Mesendoderm (in vitro differentiated cells): Measurements from ENCODE around the gene EML4.
A peak's percentile ranks its signal among the peaks of the same experiment; 100 is the strongest.

Source experiments
- DNase-seq: peaks from one replicate; pipeline ENCODE4 v3.0.0; 2013
- H2AK5ac ChIP-seq: 2 replicates; pipeline ENCODE4 v1.6.1; 2013; ENCODE audit warnings: low read length, inconsistent platforms
- H2BK120ac ChIP-seq: 2 replicates; pipeline ENCODE4 v1.6.1; 2013; ENCODE audit warnings: low read depth, mild to moderate bottlenecking, low read length, moderate library complexity, mixed read lengths
- H2BK15ac ChIP-seq: replicated peaks from 2 replicates; pipeline ENCODE4 v1.6.1; 2013; ENCODE audit warnings: low read depth, mild to moderate bottlenecking, moderate library complexity
- H2BK5ac ChIP-seq: 2 replicates; pipeline ENCODE4 v1.6.1; 2013; ENCODE audit warnings: low read length, inconsistent platforms
- H3K18ac ChIP-seq: 2 replicates; pipeline ENCODE4 v1.6.1; 2013; ENCODE audit warnings: mild to moderate bottlenecking, low read length, mixed read lengths
- H3K23ac ChIP-seq: one replicate; pipeline ENCODE4 v1.6.1; 2013; ENCODE audit warnings: low read length
- H3K27ac ChIP-seq: 2 replicates; pipeline ENCODE4 v1.5.1; 2013; ENCODE audit warnings: low read depth, mild to moderate bottlenecking, inconsistent platforms, low read length, moderate library complexity
- H3K27me3 ChIP-seq: 2 replicates; pipeline ENCODE4 v1.6.1; 2013; ENCODE audit warnings: low read length, control low read depth, mild to moderate bottlenecking, inconsistent platforms; ENCODE audit not compliant: insufficient read depth, poor library complexity
- H3K36me3 ChIP-seq: 2 replicates; pipeline ENCODE4 v1.6.1; 2013; ENCODE audit warnings: low read length, inconsistent platforms; ENCODE audit not compliant: control insufficient read depth, insufficient read depth
- H3K4ac ChIP-seq: one replicate; pipeline ENCODE4 v1.6.1; 2013; ENCODE audit warnings: low read depth, mild to moderate bottlenecking, low read length, moderate library complexity
- H3K4me1 ChIP-seq: 2 replicates; pipeline ENCODE4 v1.6.1; 2013; ENCODE audit warnings: low read depth, low read length, inconsistent platforms; ENCODE audit not compliant: control insufficient read depth
- H3K4me2 ChIP-seq: 2 replicates; pipeline ENCODE4 v1.6.1; 2013; ENCODE audit warnings: low read length
- H3K4me3 ChIP-seq: 2 replicates; pipeline ENCODE4 v1.5.1; 2013; ENCODE audit warnings: mild to moderate bottlenecking, low read length
- H3K56ac ChIP-seq: one replicate; pipeline ENCODE4 v1.6.1; 2013; ENCODE audit warnings: low read length
- H3K79me1 ChIP-seq: 2 replicates; pipeline ENCODE4 v1.6.1; 2013; ENCODE audit warnings: low read length, inconsistent platforms
- H3K79me2 ChIP-seq: 2 replicates; pipeline ENCODE4 v1.6.1; 2013; ENCODE audit warnings: mild to moderate bottlenecking, low read length; ENCODE audit not compliant: control insufficient read depth, insufficient read depth
- H3K9ac ChIP-seq: 2 replicates; pipeline ENCODE4 v1.6.1; 2013; ENCODE audit warnings: low read length, inconsistent platforms
- H4K5ac ChIP-seq: one replicate; pipeline ENCODE4 v1.6.1; 2013; ENCODE audit warnings: low read length
- H4K8ac ChIP-seq: one replicate; pipeline ENCODE4 v1.6.1; 2013; ENCODE audit warnings: low read depth, mild to moderate bottlenecking, control low read depth, low read length, moderate library complexity
- WGBS: extraction: QIAGEN DNeasy Blood & Tissue Kit; methylation state at CpG from one replicate; pipeline ENCODE4 v1.1.7; 2013; ENCODE audit warnings: low lambda C conversion rate, missing lambda C conversion rate; ENCODE audit not compliant: insufficient coverage; ENCODE audit errors: extremely low coverage; 5-methylcytosine and 5-hydroxymethylcytosine counted together

The EML4 gene

GRCh38 chr2:42369532-42370229 is 200.5 kb downstream of the EML4 start:
- Histone ChIP-seq H2AK5ac (no peak overlapping the region), H3K79me2 (no peaks in the 10 kb centered on the region), H3K9ac (no peak overlapping the region), H3K79me1 (no peaks in the 10 kb centered on the region), H4K8ac (no peak overlapping the region), H3K56ac (no peak overlapping the region), H3K36me3 (no peaks in the 10 kb centered on the region), H3K18ac (no peak overlapping the region), H4K5ac (no peak overlapping the region), H3K4me3 (no peak overlapping the region), H2BK120ac (no peak overlapping the region), H3K23ac (no peak overlapping the region), H3K4ac (no peak overlapping the region), H2BK5ac (no peak overlapping the region), H3K4me1 (no peaks in the 10 kb centered on the region), H3K27ac (no peak overlapping the region), H2BK15ac (no peak overlapping the region), H3K27me3 (no peaks in the 10 kb centered on the region), H3K4me2 (no peak overlapping the region)
- DNase-seq, result peak; percentile 12
- no CpG with 5 or more reads among the region's 5 CpGs for WGBS

- H2BK5ac ChIP-seq, result no peak overlapping the region
- WGBS, result no CpG with 5 or more reads among the region's 11 CpGs
- no peak overlapping the region for H3K4me3 ChIP-seq
- no peak overlapping the region for H2BK120ac ChIP-seq
- no peak overlapping the region for H3K23ac ChIP-seq
- no peak overlapping the region for H3K4ac ChIP-seq
- no peak overlapping the region for H2AK5ac ChIP-seq
- H3K4me1 ChIP-seq, result no peaks in the 10 kb centered on the region
- H4K5ac ChIP-seq, result no peak overlapping the region
- H4K8ac ChIP-seq, result no peak overlapping the region
- no peak overlapping the region for H3K18ac ChIP-seq
- no peak overlapping the region for H2BK15ac ChIP-seq
- no peak overlapping the region for H3K4me2 ChIP-seq
- no peak for DNase-seq
- H3K79me2 ChIP-seq, result no peaks in the 10 kb centered on the region
- H3K27me3 ChIP-seq, result no peaks in the 10 kb centered on the region
- no peaks in the 10 kb centered on the region for H3K79me1 ChIP-seq
- H3K36me3 ChIP-seq, result no peaks in the 10 kb centered on the region
- H3K27ac ChIP-seq, result no peak overlapping the region
- H3K56ac ChIP-seq, result no peak overlapping the region
- no peak overlapping the region for H3K9ac ChIP-seq
Observed at GRCh38 chr2:42371611-42372473, 202.7 kb downstream of the EML4 start.

- Histone ChIP-seq H2BK5ac (no peak overlapping the region), H3K79me1 (no peaks in the 10 kb centered on the region), H3K23ac (no peak overlapping the region), H2BK15ac (no peak overlapping the region), H3K4me2 (no peak overlapping the region), H3K9ac (no peak overlapping the region), H3K36me3 (no peaks in the 10 kb centered on the region), H3K27me3 (no peaks in the 10 kb centered on the region), H3K18ac (no peak overlapping the region), H3K27ac (no peak overlapping the region), H3K4me1 (no peaks in the 10 kb centered on the region), H4K5ac (no peak overlapping the region), H3K56ac (no peak overlapping the region), H3K79me2 (no peaks in the 10 kb centered on the region), H4K8ac (no peak overlapping the region), H3K4ac (no peak overlapping the region), H2BK120ac (no peak overlapping the region), H2AK5ac (no peak overlapping the region), H3K4me3 (no peak overlapping the region)
- no CpG with 5 or more reads among the region's 3 CpGs for WGBS
- DNase-seq, result no peak
Observed at GRCh38 chr2:42372474-42373200, 203.5 kb downstream of the EML4 start.

DNA sequence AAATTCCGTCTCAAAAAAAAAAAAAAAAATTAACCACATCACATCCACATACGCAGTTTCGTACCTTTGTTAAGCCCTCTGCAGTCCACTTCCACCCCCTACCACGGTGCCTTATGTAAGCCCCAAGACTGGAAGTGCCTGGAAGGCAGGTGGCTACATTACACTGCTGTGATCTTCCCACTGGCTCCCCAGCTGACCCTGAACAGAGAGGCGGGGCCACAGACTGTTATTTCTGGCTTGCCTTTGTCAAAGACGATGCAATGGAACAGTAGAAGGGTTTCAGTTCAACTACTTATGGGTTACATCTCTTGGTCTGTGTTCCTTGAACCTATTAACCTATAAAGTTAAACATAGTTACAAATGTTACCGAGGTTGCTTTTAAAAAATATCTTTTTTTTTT is 207.6 kb downstream of the EML4 start:
- Histone ChIP-seq H2BK15ac (no peak overlapping the region), H3K27ac (no peak overlapping the region), H4K5ac (no peak overlapping the region), H3K36me3 (no peaks in the 10 kb centered on the region), H3K79me2 (no peaks in the 10 kb centered on the region), H4K8ac (no peak overlapping the region), H3K18ac (no peak overlapping the region), H3K56ac (no peak overlapping the region), H2AK5ac (no peak overlapping the region), H3K4me1 (no peaks in the 10 kb centered on the region), H3K23ac (no peak overlapping the region), H2BK120ac (no peak overlapping the region), H3K79me1 (no peaks in the 10 kb centered on the region), H3K9ac (no peak overlapping the region), H3K4me3 (no peak overlapping the region), H3K4ac (no peak overlapping the region), H3K4me2 (no peak overlapping the region), H2BK5ac (no peak overlapping the region), H3K27me3 (no peaks in the 10 kb centered on the region)
- WGBS, result no CpG with 5 or more reads among the region's 7 CpGs
- DNase-seq, result no peak

DNA sequence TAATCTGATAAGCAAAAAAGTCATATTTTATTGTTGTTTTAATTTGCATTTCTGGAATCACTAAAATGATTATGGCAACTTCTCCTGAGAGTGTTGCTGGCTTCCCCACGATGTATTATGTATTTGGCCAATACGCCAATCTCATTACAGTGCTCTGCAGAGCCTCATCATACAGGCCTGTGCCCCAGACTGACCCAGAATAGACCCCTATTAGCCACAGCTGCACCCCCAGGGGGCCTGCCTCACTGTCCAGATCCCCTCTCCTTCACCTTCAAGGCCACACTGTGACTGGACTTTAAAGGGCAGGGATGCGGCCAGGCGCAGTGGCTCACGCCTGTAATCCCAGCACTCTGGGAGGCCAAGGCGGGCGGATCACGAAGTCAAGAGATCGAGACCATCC is 209.3 kb downstream of the EML4 start:
- H3K23ac ChIP-seq, result no peak overlapping the region
- no peak overlapping the region for H3K18ac ChIP-seq
- H2BK15ac ChIP-seq, result no peak overlapping the region
- H3K27ac ChIP-seq, result no peak overlapping the region
- no peak overlapping the region for H3K4me2 ChIP-seq
- no peaks in the 10 kb centered on the region for H3K79me1 ChIP-seq
- no peak overlapping the region for H4K8ac ChIP-seq
- H3K36me3 ChIP-seq, result no peaks in the 10 kb centered on the region
- DNase-seq, result no peak
- H4K5ac ChIP-seq, result no peak overlapping the region
- no peak overlapping the region for H2BK5ac ChIP-seq
- no peak overlapping the region for H3K4ac ChIP-seq
- H3K9ac ChIP-seq, result no peak overlapping the region
- H3K79me2 ChIP-seq, result no peaks in the 10 kb centered on the region
- H2AK5ac ChIP-seq, result no peak overlapping the region
- WGBS, result no CpG with 5 or more reads among the region's 9 CpGs
- H3K4me1 ChIP-seq, result no peaks in the 10 kb centered on the region
- H3K56ac ChIP-seq, result no peak overlapping the region
- no peak overlapping the region for H2BK120ac ChIP-seq
- H3K27me3 ChIP-seq, result no peaks in the 10 kb centered on the region
- no peak overlapping the region for H3K4me3 ChIP-seq
